Mucosa of descending colon (tissue), 3 donors: ENCODE measurements around the gene SPTLC2. TPM values are rescaled to one million over a fixed set of nuclear protein-coding genes. Genes with fewer than 3 reads are reported as not detected.
A peak's percentile ranks its signal among the peaks of the same experiment; 100 is the strongest.

Experiments
- ATAC-seq: fragments of 200-7000 bp; cut with Tn5 transposase; one replicate; pipeline ENCODE4 v1.9.1; 2020; ENCODE audit warnings: mild to moderate bottlenecking, moderate library complexity
- DNase-seq, 3 donors: peaks; one replicate each; pipeline ENCODE4 v3.0.0-alpha.2; 2020
- H3K36me3 ChIP-seq: fragments of 200-600 bp; one replicate; pipeline ENCODE4 v1.8.0; 2021; ENCODE audit warnings: low read depth, mild to moderate bottlenecking
- H3K4me1 ChIP-seq: fragments of 200-600 bp; one replicate; pipeline ENCODE4 v1.8.0; 2021; ENCODE audit warnings: low read depth, mild to moderate bottlenecking
- H3K4me3 ChIP-seq: fragments of 200-600 bp; one replicate; pipeline ENCODE4 v1.8.0; 2021; ENCODE audit warnings: mild to moderate bottlenecking
- H3K9me3 ChIP-seq: fragments of 200-600 bp; one replicate; pipeline ENCODE4 v1.8.0; 2021; ENCODE audit warnings: mild to moderate bottlenecking
- CTCF ChIP-seq: fragments of 200-600 bp; IDR thresholded peaks from one replicate; pipeline ENCODE4 v1.8.0; 2022; ENCODE audit warnings: antibody characterized with exemption, mild to moderate bottlenecking
- intact Hi-C, 2 donors: fragments of 100-400 bp; cut with DNase I in 1 of 2; cut with micrococcal nuclease in 1 of 2; formaldehyde crosslinking; loops; one replicate each; pipeline versions ENCODE4 v1.11.0 to v1.11.1; 2022; cut with DNase I, micrococcal nuclease
- total RNA-seq, 3 donors: library from RNA; stranded (reverse); fragmentation: NEBNext Ultra II Directional in 2 of 3; extraction: Animal tissue kit (Norgen Biotek cat#: 25700) in 2 of 3; gene quantifications; one replicate each; pipeline versions ENCODE4 v1.2.1 to v1.2.4, GENCODE V29; 2021 to 2023
- donor health status: DM: no; HTN: no; CAD: no; lungs with moderate emphysema.
- donor health status: DM: no; HTN: no; CAD: no.
- donor health status: DM: no; HTN: yes; CAD: no.

Gene SPTLC2
- total RNA-seq, 3 donors from 2014 or later: 43.2 to 67.1 (median 58.6) TPM

GRCh38 chr14:77478029-77478428, 138.4 kb downstream of the SPTLC2 start:
- ATAC-seq (no peak), DNase-seq (peak in 1 of 3 donors; percentile 10)
- no peak for TF ChIP-seq CTCF
- no peaks in the 10 kb centered on the region for H3K9me3 ChIP-seq
- no peak overlapping the region for H3K4me3 ChIP-seq
- H3K4me1 ChIP-seq: no peaks in the 10 kb centered on the region
- intact Hi-C loops: no loop called here
- no peaks in the 10 kb centered on the region for H3K36me3 ChIP-seq

- TF ChIP-seq CTCF: no peak
- DNase-seq (no peak), ATAC-seq (no peak)
- H3K4me1 ChIP-seq: no peaks in the 10 kb centered on the region
- intact Hi-C loops: no loop called here
- no peaks in the 10 kb centered on the region for H3K9me3 ChIP-seq
- no peak overlapping the region for H3K4me3 ChIP-seq
- H3K36me3 ChIP-seq: no peaks in the 10 kb centered on the region
Measured at GRCh38 chr14:77475432-77476115, 140.9 kb downstream of the SPTLC2 start.

- intact Hi-C loops: no loop called here
- no peaks in the 10 kb centered on the region for H3K9me3 ChIP-seq
- ATAC-seq (no peak), DNase-seq (no peak)
- TF ChIP-seq CTCF: no peak
- H3K4me3 ChIP-seq: no peak overlapping the region
- peaks cover 7% of the 10 kb centered on the region for H3K4me1 ChIP-seq
- H3K36me3 ChIP-seq: no peaks in the 10 kb centered on the region
Measured at GRCh38 chr14:77474479-77475177, 141.8 kb downstream of the SPTLC2 start.

- no peak overlapping the region for H3K4me3 ChIP-seq
- no peak for TF ChIP-seq CTCF
- H3K36me3 ChIP-seq: no peaks in the 10 kb centered on the region
- no peak for DNase-seq
- H3K9me3 ChIP-seq: no peaks in the 10 kb centered on the region
- ATAC-seq: no peak
- peaks cover 9% of the 10 kb centered on the region for H3K4me1 ChIP-seq
- intact Hi-C loops: no loop called here
Measured at GRCh38 chr14:77473921-77474320, 142.5 kb downstream of the SPTLC2 start.

- ATAC-seq: peak; percentile 98
- intact Hi-C loops: no loop called here
- Histone ChIP-seq H3K36me3 (peaks cover 23% of the 10 kb centered on the region), H3K4me3 (no peak overlapping the region), H3K4me1 (peaks cover 9% of the 10 kb centered on the region), H3K9me3 (no peaks in the 10 kb centered on the region)
- TF ChIP-seq CTCF: no peak
- DNase-seq: peak; percentile 71 to 75 (median 72)
Measured at GRCh38 chr14:77470224-77470870, 146.1 kb downstream of the SPTLC2 start.
